ENCODE data around the gene TMEM100.
"Not testable (repeated sequence)": the region's sequence is repeated elsewhere in the genome, so short reads cannot be mapped to it uniquely, and the experiment has no call there.

Gene TMEM100

DNA sequence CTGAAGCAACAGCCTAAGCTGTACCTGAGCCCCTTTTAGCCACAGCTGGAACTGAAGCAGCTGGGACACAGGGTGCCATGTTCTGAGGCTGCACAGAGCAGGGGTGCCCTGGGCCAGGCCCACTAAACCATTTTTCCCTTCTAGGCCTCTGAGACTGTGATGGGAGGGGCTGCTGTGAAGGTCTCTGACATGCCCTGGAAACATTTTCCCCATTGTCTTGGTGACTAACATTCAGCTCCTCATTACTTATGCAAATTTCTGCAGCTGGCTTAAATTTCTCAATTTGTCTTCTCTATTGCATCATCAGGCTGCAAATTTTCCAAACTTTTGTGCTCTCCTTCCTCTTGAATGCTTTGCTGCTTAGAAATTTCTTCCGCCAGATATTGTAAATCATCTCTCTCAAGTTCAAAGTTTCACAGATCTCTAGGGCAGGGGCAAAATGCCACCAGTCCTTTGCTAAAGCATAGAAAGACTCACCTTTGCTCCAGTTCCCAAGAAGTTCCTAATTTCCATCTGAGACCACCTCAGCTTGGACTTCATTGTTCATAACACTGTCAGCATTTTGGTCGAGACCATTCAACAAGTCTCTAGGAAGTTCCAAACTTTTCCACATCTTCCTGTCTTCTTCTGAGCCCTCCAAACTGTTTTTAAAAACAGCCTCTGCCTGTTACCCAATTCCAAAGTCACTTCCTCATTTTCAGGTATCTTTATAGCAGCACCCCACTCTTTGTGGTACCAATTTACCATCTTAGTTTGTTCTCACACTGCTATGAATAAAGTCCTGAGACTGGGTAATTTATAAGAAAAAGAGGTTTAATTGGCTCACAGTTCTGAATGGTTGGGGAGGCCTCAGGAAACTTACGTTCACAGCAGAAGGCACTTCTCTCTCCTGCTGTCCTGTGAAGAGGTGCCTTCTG lies 49.8 kb downstream of the TMEM100 start:
- H4K20me1 ChIP-seq (ENCODE audit: insufficient read depth, low read length): no peaks in the 10 kb centered on the region
- ATAC-seq (ENCODE audit: insufficient read depth, low read depth) (peak; percentile 61), DNase-seq (peak; percentile 23)
- H3K4me1 ChIP-seq (ENCODE audit: insufficient read depth, low read length): peaks cover 30% of the 10 kb centered on the region
- no peak overlapping the region for H3K4me2 ChIP-seq (ENCODE audit: insufficient read depth, low read length)
- H3K27ac ChIP-seq (ENCODE audit: low read length): peak overlapping the region; percentile 48; the same call in 1 of the 2 replicates
- H3K9me3 ChIP-seq (ENCODE audit: insufficient read depth, low read length, severe bottlenecking): no peaks in the 10 kb centered on the region
- H3K27me3 ChIP-seq (ENCODE audit: insufficient read depth, low read length, poor library complexity): no peaks in the 10 kb centered on the region
- no peaks in the 10 kb centered on the region for H3K36me3 ChIP-seq (ENCODE audit: insufficient read depth, low read length)
- no peak overlapping the region for H3K4me3 ChIP-seq (ENCODE audit: low read depth in 1 of 2, low read length in 2 of 2)
- TF ChIP-seq EZH2 (IDR thresholded peaks at IDR 0.05; ENCODE audit: borderline replicate concordance, low read depth, low read length, severe bottlenecking): no peak
- TF ChIP-seq, protein P1, sequence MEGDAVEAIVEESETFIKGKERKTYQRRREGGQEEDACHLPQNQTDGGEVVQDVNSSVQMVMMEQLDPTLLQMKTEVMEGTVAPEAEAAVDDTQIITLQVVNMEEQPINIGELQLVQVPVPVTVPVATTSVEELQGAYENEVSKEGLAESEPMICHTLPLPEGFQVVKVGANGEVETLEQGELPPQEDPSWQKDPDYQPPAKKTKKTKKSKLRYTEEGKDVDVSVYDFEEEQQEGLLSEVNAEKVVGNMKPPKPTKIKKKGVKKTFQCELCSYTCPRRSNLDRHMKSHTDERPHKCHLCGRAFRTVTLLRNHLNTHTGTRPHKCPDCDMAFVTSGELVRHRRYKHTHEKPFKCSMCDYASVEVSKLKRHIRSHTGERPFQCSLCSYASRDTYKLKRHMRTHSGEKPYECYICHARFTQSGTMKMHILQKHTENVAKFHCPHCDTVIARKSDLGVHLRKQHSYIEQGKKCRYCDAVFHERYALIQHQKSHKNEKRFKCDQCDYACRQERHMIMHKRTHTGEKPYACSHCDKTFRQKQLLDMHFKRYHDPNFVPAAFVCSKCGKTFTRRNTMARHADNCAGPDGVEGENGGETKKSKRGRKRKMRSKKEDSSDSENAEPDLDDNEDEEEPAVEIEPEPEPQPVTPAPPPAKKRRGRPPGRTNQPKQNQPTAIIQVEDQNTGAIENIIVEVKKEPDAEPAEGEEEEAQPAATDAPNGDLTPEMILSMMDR (IDR thresholded peaks at IDR 0.05; ENCODE audit: borderline replicate concordance, extremely low read depth, low read length, poor library complexity, severe bottlenecking): no peak
- no peak overlapping the region for H3K9ac ChIP-seq (ENCODE audit: low read depth, low read length)
- no peak overlapping the region for H2AFZ ChIP-seq (ENCODE audit: low read depth, low read length)
- H3K79me2 ChIP-seq (ENCODE audit: insufficient read depth, low read length): no peaks in the 10 kb centered on the region

DNA sequence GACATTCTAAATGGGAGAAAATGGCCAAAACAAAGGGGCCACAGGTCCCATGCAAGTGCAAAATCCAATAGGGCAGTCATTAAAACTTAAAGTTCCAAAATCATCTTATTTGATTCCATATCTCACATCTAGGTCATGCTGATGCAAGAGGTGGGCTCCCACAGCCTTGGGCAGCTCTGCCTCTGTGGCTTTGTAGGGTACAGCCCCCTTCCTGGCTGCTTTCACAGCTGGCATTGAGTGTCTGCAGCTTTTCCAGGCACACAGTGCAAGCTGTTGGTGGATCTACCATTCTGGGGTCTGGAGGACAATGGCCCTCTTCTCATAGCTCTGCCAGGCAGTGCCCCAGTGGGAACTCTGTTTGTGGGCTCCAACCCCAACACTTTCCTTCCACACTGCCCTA lies 50.7 kb downstream of the TMEM100 start:
- H3K27ac ChIP-seq (ENCODE audit: low read length): peak overlapping the region; percentile 48; the same call in 1 of the 2 replicates
- DNase-seq (peak; percentile 75), ATAC-seq (ENCODE audit: insufficient read depth, low read depth) (peak; percentile 79)
- not testable (repeated sequence) for H3K4me3 ChIP-seq (ENCODE audit: low read depth in 1 of 2, low read length in 2 of 2); H3K79me2 ChIP-seq (ENCODE audit: insufficient read depth, low read length); H3K9me3 ChIP-seq (ENCODE audit: insufficient read depth, low read length, severe bottlenecking); H3K4me2 ChIP-seq (ENCODE audit: insufficient read depth, low read length); H3K27me3 ChIP-seq (ENCODE audit: insufficient read depth, low read length, poor library complexity); H3K36me3 ChIP-seq (ENCODE audit: insufficient read depth, low read length); H3K9ac ChIP-seq (ENCODE audit: low read depth, low read length); H2AFZ ChIP-seq (ENCODE audit: low read depth, low read length); H4K20me1 ChIP-seq (ENCODE audit: insufficient read depth, low read length)
- peaks cover 30% of the 10 kb centered on the region for H3K4me1 ChIP-seq (ENCODE audit: insufficient read depth, low read length)

All from DND-41 (cell line).